ENCODE data around the gene L3HYPDH.

Gene L3HYPDH

GRCh38 chr14:59435101-59435500 is 49.1 kb downstream of the L3HYPDH start:
- DNase-seq (ENCODE audit: low read depth), result no peak
- no peak overlapping the region for H3K4me3 ChIP-seq (replicated peaks; ENCODE audit: low read depth, low read length)
- TF ChIP-seq, protein P1, sequence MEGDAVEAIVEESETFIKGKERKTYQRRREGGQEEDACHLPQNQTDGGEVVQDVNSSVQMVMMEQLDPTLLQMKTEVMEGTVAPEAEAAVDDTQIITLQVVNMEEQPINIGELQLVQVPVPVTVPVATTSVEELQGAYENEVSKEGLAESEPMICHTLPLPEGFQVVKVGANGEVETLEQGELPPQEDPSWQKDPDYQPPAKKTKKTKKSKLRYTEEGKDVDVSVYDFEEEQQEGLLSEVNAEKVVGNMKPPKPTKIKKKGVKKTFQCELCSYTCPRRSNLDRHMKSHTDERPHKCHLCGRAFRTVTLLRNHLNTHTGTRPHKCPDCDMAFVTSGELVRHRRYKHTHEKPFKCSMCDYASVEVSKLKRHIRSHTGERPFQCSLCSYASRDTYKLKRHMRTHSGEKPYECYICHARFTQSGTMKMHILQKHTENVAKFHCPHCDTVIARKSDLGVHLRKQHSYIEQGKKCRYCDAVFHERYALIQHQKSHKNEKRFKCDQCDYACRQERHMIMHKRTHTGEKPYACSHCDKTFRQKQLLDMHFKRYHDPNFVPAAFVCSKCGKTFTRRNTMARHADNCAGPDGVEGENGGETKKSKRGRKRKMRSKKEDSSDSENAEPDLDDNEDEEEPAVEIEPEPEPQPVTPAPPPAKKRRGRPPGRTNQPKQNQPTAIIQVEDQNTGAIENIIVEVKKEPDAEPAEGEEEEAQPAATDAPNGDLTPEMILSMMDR (IDR thresholded peaks at IDR 0.05; ENCODE audit: low read length, missing control alignments), result no peak

DNA sequence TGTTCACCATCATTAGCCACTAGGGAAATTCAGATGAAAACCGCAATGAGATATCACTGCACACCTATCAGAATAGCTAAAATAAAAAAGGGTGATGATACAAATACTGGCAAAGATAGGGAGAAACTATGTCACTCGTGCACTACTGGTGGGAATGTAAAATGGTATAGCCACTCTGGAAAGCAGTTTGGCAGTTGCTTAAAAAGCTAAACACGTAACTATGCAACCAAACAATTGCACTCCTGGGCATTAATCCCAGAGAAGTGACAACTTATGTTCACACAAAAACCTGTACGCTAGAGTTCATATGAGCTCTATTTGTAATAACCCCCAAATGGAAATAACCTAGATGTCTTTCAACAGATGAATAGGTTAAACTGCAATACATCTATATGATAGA is 54.4 kb downstream of the L3HYPDH start:
- TF ChIP-seq, protein P1 (IDR thresholded peaks at IDR 0.05; ENCODE audit: low read length, missing control alignments), result no peak
- no peak for DNase-seq (ENCODE audit: low read depth)
- H3K4me3 ChIP-seq (replicated peaks; ENCODE audit: low read depth, low read length), result no peak overlapping the region

- DNase-seq (ENCODE audit: low read depth), result peak; percentile 80
- H3K4me3 ChIP-seq (replicated peaks; ENCODE audit: low read depth, low read length), result no peak overlapping the region
- TF ChIP-seq, protein P1 (IDR thresholded peaks at IDR 0.05; ENCODE audit: low read length, missing control alignments), result peak; percentile 49
Measured at GRCh38 chr14:59428581-59429012, 55.6 kb downstream of the L3HYPDH start.

GRCh38 chr14:59427653-59428580 is 56.3 kb downstream of the L3HYPDH start:
- DNase-seq (ENCODE audit: low read depth), result peak; percentile 48
- TF ChIP-seq, protein P1 (IDR thresholded peaks at IDR 0.05; ENCODE audit: low read length, missing control alignments), result no peak
- no peak overlapping the region for H3K4me3 ChIP-seq (replicated peaks; ENCODE audit: low read depth, low read length)

- DNase-seq (ENCODE audit: low read depth), result peak; percentile 73
- TF ChIP-seq, protein P1 (IDR thresholded peaks at IDR 0.05; ENCODE audit: low read length, missing control alignments), result peak; percentile 33
- no peak overlapping the region for H3K4me3 ChIP-seq (replicated peaks; ENCODE audit: low read depth, low read length)
Measured at GRCh38 chr14:59425322-59425935, 58.8 kb downstream of the L3HYPDH start.

DNA sequence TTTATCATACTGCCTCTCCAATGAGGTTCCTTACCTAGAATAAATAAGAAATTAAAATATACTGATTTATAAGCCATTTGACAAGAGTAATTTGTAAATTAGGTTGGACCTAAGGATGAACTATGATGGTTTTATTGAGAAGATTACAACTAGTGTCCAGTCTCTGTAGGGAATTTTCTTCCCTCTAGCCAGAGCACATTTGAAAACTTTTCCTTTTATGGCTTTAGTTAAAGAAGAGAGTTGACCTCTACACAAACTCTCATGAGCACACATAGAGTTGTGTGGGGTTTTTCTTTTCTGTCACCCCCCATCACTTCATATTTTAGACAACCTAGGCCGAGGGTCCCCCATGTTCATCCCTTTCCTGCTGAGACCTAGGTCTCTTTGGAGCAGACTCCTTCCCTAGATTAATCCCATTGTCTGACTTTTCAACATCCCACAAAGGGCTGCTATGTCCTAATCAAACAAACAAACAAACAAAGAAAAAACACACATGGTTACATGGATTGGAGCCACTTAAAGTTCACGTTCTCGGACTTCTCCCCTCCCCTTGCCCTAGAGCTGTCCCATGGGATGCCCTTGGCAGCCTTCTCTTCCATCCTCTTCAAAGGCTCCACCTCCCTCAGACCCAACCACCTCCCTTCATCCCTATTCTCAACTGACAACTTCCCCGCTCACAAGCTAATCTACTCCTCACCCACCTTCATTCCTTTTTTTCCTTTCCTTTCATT is 59.7 kb downstream of the L3HYPDH start:
- DNase-seq (ENCODE audit: low read depth), result peak; percentile 67
- H3K4me3 ChIP-seq (replicated peaks; ENCODE audit: low read depth, low read length), result no peak overlapping the region
- TF ChIP-seq, protein P1 (IDR thresholded peaks at IDR 0.05; ENCODE audit: low read length, missing control alignments), result no peak

Measured in fibroblast of pulmonary artery (primary cell).